Stimulated activated CD4-positive, alpha-beta T cell treated with anti-CD3 and anti-CD28 coated beads, TNF-alpha, amount 100 ng/mL, for 24 hours (primary cell): Measurements from ENCODE around the gene VIT.

Experiments
- DNase-seq, 3 experiments: peaks; one replicate each; pipeline ENCODE4 v3.0.0-alpha.2; 2020; ENCODE audit warnings: low read depth in 3 of 3

Gene VIT

DNA sequence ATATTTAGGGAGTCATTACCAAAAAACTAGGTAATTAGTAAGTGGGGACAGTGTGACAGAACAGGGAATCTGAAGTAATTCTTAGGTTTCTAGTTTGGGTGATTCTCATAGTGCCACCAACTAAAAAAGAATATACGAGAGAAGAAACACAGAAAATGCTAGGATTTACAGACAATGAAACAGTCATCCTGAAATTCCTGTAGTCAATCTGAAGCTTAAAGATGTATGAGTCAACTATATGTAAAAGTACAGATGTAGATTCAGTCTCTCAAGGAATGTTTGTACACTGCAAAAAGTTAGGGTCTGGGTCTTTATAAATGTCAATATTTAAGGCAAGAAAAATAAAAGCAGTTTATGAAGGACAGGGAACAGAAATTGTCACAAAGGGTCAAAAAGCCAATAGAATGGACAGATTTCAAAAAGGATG, 162.9 kb downstream of the VIT start:
- no peak for DNase-seq

DNA sequence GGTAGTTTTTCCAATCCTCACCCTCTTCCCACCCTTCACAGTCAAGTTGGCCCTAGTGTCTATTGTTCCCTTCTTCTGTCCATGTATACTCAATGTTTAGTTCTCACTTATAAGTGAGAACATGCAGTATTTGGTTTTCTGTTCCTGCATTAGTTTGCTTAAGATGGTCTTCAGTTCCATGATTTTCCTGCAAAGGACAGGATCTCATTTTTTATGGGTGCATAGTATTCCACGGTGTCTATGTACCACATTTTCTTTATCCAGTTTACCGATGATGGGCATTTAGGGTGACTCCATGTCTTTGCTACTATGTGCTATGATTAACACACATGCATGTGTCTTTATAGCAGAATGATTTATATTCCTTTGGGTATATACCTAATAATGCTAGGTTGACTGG, 165.4 kb downstream of the VIT start:
- DNase-seq, result no peak
